ENCODE data around the gene CPLX1.

The CPLX1 gene

GRCh38 chr4:831483-831805 is 5.5 kb upstream of the CPLX1 start:
- DNase-seq: no peak

DNA sequence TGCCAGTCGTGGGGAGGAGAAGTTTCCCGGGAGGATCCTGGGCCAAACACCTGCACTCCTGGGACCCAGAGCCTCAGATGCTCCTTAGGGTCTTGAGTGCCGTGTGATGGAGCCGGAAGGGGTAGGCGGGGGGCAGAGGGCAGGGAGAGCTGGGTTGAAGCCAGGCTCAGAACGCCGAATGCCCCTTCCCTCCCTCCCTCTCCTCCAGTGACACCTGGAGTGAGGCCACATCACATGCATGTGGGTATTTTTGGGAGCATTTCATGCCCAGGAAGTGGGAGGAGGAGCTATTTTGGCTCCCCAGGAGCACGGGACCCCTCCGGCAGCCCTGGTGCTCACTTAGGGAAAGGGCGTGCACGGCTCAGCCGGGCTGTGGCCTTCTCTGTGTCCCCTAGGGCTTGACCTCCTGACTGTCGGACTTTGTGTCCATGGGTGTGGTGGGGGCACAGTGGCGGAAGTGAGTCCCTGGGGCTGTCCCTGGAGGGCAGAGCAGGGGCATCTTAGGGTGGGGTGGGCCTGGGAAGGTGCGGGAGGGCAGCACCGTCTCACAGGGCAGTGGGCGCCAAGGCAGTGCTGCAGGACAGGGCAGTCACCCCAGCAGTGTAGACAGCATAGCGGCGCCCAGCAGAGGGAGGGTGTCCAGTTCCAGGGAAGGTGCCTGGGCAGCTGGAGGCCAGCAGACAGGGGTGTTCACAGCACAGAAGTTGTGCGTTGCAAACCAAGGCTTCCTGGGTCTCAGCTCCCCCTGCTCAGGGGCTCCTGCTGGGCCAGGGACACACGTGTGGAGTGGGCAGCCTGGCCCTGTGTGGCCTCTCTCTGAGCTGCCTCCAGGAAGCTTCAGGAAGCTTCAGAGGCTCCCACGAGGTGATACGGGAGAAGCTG is 4.9 kb upstream of the CPLX1 start:
- no peak for DNase-seq

DNA sequence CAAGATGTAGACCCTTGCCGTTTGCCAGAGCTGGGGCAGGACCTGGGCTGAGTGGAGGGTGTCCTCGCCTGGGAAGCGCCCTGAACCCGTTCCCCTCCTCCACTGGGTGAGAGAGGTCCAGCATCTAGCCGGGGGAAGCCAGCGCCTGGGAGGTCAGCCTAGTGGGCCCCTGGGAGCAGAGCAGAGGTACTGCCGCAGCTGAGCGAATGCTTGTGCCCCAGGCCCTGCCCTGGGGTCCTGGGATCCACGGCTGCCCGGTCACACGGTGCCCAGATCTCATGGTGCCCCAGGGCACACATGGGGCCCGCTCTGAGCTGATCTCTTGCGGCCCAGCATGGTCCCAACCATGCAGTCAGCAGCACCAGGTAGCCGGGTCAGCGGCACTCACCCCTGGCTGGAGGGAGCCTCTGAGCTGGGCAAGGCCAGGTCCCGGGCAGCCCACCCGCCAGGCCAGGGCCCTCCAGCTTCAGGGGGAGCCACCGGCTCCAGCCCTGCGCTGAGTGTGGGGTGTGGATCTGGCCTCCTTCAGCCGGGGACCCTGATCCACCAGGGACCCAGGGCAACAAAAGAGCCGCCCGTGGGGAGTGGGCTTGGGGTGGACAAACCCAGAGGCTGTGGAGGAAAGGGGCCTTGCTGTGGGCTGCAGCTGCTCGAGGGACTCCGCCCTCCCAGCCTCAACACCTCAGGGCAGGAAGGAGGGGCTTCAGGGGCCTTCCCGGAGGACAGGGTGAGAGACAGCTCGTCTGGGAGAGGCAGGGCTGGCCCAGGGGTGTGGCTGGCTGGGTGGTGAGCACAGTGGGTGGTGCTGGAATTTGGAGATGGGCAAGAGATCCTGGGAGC is 4.1 kb upstream of the CPLX1 start:
- no peak for DNase-seq

- no peak for DNase-seq
Measured at GRCh38 chr4:829291-829690, 3.4 kb upstream of the CPLX1 start.

- no peak for DNase-seq
Measured at GRCh38 chr4:828641-829271, 2.8 kb upstream of the CPLX1 start.

GRCh38 chr4:827209-828081 is 1.5 kb upstream of the CPLX1 start:
- no peak for DNase-seq

DNA sequence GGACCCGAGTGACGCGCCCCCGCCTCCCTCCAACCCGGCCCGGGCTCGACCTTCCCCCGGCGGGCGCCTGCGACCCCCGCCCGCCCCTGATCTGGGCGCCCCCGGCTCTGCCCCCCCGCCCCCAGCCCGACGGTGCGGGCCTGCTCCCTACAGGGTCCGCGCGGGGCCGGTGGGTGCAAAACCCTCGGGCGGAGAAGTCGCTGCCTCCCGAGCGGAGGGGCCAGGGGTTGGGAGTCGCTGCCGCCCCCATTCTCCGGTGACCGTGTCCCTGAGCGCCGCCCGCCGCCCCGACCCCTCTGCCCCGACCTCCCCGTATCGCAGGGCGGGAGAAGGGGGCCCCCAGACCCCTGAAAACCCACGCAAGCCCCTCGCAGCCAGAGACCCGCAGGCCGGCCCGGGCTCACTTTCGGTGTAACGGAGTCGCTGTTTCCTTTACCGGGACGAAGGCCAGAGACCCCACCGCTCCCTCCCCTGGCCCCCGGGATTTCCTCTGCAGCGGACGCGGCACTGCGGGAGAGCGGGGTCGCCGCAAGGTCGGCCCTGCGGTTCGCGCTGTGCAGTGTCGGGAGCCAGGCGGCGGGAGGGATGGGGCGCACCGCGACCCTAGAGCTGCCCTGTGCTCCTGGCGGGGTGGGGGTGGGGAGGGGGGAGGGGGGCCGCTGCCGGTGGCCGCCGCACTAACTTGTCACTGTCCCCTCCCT is 729 bp upstream of the CPLX1 start:
- no peak for DNase-seq

GRCh38 chr4:825063-825970 is 612 bp downstream of the CPLX1 start:
- DNase-seq: peak; percentile 30

DNA sequence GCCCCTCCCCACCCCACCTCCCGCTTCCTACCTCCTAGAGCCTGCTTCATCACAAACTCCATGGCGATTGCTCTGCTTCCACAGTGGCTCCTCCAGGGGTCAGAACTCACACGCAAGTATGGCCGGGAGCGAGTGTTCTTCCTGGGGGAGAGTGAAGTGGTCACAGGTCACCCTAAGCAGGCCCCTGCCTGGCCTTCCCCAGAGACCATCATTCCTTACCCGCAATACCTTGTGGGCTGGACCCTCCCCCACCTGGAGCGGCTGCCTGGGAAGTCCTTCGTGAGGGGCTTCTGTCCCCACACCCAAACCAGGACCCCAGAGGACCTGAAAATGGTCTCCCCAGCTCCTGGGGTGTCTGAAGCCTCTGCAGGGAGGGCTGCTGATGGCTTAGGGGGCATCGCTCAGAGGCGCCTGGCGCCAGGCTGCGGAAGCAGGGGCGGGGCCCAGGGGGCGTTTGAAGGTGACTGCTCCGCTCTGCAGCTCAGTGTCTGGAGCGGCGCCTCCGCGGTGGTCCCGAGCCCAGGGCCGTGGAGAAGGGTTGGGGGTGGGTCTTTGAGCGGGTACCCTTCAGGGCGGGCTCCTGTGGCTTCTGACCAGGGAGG is 1.4 kb downstream of the CPLX1 start:
- DNase-seq: no peak

GRCh38 chr4:823761-824460 is 2.0 kb downstream of the CPLX1 start:
- no peak for DNase-seq

- DNase-seq: no peak
Measured at GRCh38 chr4:823176-823760, 2.7 kb downstream of the CPLX1 start.

GRCh38 chr4:822361-823175 is 3.4 kb downstream of the CPLX1 start:
- no peak for DNase-seq

- DNase-seq: no peak
Measured at GRCh38 chr4:821631-822030, 4.3 kb downstream of the CPLX1 start.

DNA sequence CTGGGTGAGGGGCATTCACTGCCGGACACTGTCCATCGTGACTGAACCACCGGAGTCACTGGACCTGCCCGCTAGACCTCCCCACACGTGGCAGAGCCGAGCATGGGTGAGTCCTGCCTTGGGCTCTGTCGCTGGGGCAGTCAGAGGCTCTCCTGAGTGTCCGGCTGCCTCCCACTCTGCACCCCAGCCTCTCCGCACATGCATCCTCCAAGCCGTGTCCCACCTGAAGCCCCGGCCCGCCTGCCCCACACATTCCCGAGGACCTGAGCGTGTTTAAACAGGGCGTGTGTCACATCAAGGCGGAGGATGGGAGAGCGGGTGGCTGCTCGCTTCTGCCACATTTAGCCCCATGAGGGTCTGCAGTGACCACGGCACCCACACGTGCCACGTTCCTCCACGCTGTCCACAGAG is 4.7 kb downstream of the CPLX1 start:
- no peak for DNase-seq

- DNase-seq: no peak
Measured at GRCh38 chr4:820230-821172, 5.4 kb downstream of the CPLX1 start.

DNA sequence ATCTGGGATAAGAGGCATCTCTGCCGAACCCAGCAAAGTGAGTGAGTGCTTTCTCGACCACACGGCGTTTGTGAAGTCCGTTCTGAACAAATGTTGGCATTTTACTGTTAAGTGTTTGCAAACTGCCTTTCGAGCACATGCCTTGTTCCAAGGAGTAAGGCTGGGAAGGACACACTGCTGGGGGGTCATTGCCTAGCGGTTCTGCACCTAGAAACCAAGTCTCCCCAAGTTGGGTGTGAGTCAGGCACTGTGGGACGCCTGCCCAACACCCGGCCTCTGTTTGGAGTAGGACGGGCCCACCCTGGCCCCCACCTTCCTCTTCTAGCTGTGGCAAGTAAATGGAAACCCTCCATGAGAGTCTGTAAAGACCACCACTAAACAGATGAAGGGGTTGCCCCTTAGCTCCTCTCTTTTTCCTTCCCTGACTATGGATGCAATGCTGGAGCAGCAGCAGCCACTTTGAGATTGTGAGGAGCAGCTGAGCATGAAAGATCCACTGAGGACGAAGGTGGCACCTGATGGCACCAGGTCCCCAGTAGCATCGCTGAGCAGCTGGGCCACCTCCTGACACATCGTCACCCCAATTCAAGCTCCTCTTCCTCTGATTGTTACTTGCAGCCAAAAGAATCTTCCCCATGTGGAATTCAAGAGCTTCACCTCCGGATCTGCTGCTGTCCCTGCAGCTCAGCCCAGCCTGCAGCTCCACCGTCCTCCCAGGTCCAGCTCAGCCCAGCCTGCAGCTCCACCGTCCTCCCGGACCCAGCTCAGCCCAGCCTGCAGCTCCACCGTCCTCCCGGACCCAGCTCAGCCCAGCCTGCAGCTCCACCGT is 6.3 kb downstream of the CPLX1 start:
- no peak for DNase-seq

Measured in CD4-positive, alpha-beta T cell treated with Interleukin-17A for 1 hour (primary cell).